HG03196 (cell line): Measurements from ENCODE around the gene PDE2A.

Experiments used
- ATAC-seq: cut with Tn5 transposase; IDR thresholded peaks from one replicate; pipeline ENCODE4 v1.9.1; 2021; ENCODE audit not compliant: unreplicated experiment

Gene PDE2A

GRCh38 chr11:72617080-72617762 lies 57.0 kb downstream of the PDE2A start:
- ATAC-seq = no peak

DNA sequence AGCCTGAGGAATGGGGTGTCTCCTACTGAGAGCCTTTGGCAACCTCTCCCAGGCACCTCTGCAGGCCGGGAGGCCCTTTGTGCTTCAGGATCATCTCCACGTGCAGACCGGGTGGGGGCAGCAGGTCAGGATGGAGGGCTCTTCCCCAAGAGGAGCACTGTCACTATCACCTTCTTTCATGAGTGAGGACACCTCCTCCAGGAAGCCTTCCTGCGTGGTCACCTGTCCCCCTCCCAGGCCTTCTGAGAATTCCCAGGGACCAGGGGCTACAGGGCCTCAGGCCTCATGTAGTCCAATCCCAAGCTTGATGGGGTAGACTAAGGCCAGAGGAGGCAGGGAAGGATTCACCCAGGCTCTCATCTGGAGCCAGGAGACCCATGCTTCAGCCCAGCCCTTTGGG lies 57.6 kb downstream of the PDE2A start:
- no peak for ATAC-seq

DNA sequence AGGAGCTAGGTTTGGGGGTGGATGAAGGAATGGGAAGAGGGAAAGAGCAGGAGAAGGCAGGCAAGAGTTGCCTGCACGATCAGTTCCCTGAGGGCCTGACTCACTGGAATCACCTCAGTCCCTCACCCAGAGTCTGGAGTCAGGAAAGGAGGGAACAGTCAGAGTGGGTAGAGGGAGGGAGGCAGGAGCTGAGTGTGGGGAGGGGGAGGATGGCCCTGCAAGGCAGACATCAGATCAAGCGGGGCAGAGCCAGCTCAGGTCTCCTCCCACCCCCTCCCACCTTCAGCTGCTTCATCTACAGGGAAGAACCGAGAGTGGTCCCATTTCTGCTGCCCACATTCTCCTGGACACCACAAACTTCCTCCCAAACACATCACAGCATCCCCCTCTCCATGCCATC lies 58.9 kb downstream of the PDE2A start:
- no peak for ATAC-seq

DNA sequence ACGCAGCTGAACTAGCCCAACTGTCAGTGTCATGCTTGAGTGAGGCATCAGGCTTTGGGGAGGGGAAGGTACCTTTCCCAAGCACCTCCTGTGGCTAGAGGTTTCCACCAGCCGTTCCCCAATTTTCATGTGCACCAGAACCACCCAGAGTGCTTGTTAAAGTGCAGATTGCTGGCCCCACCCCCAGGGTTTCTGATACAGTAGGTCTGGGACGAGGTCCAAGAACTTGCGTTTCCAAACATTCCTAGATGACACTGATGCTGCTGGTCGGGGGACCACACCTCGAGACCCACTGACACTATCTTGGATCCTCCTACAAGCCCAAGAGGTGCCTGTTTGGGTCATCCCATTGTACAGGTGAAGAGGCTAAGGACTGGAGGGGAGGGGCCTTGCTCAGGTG lies 59.8 kb downstream of the PDE2A start:
- ATAC-seq = no peak

DNA sequence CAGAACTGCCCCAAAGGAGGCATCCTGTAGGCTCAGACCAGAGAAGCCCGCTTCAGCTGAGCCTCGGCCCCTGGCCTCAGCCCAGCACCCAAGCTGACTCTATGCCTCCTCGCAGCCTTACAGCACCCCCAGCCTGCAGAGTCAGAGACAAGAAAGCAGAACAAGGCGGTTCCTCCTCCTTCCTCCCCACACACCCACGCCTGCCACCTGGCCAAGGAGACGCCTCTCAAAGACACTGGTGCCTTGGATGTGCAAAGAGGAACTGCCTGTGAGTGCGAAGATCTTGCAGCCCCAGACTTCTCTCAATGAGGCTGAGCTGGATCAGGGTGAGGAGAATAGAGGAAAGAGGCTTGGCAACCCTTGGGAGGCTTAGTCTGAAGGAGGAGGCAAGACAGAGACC lies 60.2 kb downstream of the PDE2A start:
- ATAC-seq = no peak

GRCh38 chr11:72613450-72613849 lies 60.8 kb downstream of the PDE2A start:
- ATAC-seq = no peak

- ATAC-seq = no peak
Observed at GRCh38 chr11:72609476-72609875, 64.7 kb downstream of the PDE2A start.

- no peak for ATAC-seq
Observed at GRCh38 chr11:72609045-72609444, 65.2 kb downstream of the PDE2A start.

DNA sequence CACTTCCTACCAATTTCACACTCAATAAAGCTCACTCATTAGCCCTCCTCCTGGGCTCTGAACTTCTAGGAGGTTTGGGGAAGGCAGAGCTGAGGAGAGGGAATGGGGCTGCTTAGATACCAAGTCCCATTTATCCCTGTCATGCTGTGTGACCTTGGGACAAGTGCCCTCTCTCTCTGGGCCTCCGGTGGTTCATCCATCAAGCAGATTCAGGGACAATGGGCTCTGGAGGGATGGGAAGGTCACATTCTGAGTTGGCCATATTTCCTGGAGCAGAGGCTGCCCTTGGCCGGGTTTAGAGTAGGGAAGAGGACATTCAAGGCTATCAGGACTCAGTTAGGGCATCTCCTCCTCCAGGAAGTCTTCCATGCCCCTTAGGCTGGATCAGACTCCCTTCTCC lies 66.7 kb downstream of the PDE2A start:
- ATAC-seq = no peak

DNA sequence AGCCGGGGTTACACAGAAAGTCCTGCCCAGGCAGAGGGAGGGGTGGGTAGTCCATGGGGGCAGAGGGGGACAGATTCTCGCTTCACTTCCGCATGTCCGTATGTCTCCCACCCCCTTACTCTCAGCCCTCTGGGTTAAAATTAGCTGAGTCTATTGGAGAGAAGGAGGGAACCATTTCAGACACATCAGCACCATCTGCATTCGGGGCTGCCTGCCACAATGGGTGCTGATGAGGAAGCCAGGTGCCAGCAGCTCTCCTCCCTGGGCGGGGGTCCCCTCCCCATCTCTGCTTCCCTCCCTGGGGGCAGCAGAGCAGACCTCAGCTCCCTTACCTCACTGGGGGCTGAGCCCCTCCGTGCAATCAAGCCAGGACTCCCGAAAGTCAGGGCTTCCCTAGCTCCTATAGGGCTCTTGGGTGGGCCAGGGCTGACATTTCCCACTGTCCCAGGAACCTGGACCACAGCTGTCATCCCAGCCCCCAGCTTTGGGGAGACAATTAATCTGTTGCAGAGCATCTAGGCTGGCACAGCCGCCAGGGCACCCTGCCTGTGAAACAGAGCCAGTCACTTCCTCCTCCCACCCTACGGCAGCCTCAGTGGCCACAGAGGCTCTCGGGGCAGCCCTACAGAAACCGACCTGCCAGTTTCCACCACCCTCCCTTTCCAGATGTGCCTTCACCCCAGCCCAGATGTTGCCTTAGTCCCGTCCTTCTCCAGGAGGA lies 67.3 kb downstream of the PDE2A start:
- ATAC-seq = no peak

- ATAC-seq = no peak
Observed at GRCh38 chr11:72605973-72606747, 68.1 kb downstream of the PDE2A start.

GRCh38 chr11:72604256-72604655 lies 70.0 kb downstream of the PDE2A start:
- ATAC-seq = no peak

DNA sequence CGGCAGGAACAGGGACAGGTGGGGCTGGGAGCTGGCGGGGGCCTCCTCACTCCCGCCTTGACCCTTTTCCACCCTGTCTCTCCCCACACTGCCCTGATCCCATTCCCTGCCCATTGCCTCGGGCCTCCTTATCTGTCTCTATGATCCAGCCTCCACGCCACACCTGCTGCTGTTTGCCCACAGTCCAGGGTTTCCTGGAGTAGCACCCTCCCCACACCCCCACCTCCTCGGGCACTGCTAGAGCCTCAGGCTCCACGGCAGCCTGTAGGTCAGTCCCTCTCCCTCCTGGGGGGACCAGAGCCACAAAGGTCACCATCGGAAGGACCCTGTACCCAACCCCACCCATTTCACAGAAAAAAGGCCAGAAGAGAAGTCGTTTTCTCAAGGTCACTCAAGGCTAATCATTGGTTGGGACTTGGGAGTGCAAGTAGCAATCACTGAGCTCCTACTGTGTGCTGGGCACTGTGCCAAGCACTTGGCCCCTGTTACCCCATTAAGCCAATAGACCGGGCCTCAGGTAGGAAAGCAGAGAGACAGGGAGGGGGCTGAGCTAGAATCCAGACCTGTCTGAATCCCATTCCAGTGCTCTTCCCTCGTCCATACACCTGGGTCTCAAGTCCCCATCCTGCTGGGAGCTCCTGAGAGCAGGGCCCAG lies 71.8 kb downstream of the PDE2A start:
- ATAC-seq = no peak

DNA sequence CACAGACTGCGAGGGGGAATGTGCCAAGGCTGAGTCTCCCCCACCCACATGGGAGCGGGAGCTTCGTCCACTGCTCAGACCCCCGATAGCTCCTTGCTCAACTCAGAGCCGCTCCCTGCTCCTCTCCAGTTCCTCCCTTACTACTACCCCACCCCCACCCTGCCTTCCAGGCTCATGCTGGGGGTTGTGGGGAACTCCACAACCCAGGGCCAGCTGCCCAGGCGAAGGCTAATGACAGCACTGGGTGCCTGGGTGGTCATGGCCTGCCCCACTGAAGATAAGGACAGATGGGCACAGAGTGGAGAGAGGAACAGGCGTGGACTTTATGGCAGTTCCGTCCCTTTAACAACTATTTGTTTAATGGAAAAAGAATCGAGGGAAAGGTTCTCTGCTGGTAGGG lies 73.7 kb downstream of the PDE2A start:
- no peak for ATAC-seq

GRCh38 chr11:72599325-72600117 lies 74.7 kb downstream of the PDE2A start:
- ATAC-seq = no peak

- ATAC-seq = no peak
Observed at GRCh38 chr11:72598906-72599305, 75.3 kb downstream of the PDE2A start.

GRCh38 chr11:72598466-72598865 lies 75.8 kb downstream of the PDE2A start:
- no peak for ATAC-seq

- no peak for ATAC-seq
Observed at GRCh38 chr11:72597721-72598120, 76.5 kb downstream of the PDE2A start.

GRCh38 chr11:72595292-72595684 lies 78.9 kb downstream of the PDE2A start:
- no peak for ATAC-seq

DNA sequence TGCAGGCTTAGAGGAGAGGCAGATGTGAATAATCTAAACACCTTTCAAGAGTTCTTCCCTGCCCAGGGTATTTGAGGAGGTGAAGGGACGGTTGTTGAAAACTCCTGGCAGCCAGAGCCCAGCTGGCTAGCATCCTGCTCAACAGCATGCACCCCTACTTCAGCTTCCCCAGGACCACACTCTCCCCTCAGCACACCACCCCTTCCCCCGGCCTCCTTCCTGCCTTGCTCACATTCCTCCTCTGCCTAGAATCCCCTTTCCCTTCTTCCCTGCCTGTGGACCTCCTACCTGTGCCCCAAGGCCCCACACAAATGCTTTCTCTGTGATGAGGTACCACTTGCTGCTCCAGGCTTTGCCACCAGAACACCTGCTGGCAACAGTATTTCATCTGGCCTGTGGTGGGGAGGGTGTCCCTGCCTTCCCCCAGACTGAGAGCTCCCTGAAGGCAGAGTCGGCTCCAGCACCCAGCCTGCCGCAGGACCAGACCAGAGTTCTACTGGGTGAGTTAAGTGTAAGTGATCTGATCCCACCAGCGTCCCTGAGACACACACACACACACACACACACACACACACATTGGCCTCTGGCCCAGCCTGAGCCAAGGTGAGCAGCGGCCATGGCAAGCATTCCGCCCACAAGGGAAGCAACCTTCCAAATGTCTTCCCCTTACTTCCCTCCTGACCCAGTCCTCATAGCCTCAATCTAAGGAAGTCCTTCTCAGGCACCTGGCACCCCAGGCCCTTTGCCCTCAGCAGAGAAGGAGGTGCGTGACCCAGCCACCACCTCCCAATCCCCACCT lies 79.5 kb downstream of the PDE2A start:
- no peak for ATAC-seq
